Suppressor macrophage treated with lipopolysaccharide for 4 hours (primary cell): ENCODE data around the gene SNPH.
A peak's percentile ranks its signal among the peaks of the same experiment; 100 is the strongest.

Experiments used
- DNase-seq: peaks from one replicate; pipeline ENCODE4 v3.0.0-alpha.2; 2020

Gene SNPH

GRCh38 chr20:1287787-1288569 lies 21.9 kb downstream of the SNPH start:
- no peak for DNase-seq

GRCh38 chr20:1291191-1291741 lies 25.2 kb downstream of the SNPH start:
- DNase-seq = no peak

GRCh38 chr20:1292620-1293019 lies 26.5 kb downstream of the SNPH start:
- no peak for DNase-seq

- DNase-seq = no peak
Observed at GRCh38 chr20:1293641-1294379, 27.7 kb downstream of the SNPH start.

- no peak for DNase-seq
Observed at GRCh38 chr20:1294497-1294896, 28.4 kb downstream of the SNPH start.

GRCh38 chr20:1295276-1295930 lies 29.3 kb downstream of the SNPH start:
- DNase-seq = no peak

- no peak for DNase-seq
Observed at GRCh38 chr20:1296117-1296610, 30.1 kb downstream of the SNPH start.

- no peak for DNase-seq
Observed at GRCh38 chr20:1296922-1297321, 30.8 kb downstream of the SNPH start.

- DNase-seq = no peak
Observed at GRCh38 chr20:1297486-1297885, 31.4 kb downstream of the SNPH start.

GRCh38 chr20:1298166-1298565 lies 32.1 kb downstream of the SNPH start:
- DNase-seq = no peak

GRCh38 chr20:1298888-1299511 lies 32.9 kb downstream of the SNPH start:
- DNase-seq = no peak

GRCh38 chr20:1299522-1299921 lies 33.4 kb downstream of the SNPH start:
- DNase-seq = no peak

GRCh38 chr20:1300083-1300840 lies 34.2 kb downstream of the SNPH start:
- DNase-seq = no peak

GRCh38 chr20:1301031-1301529 lies 35.0 kb downstream of the SNPH start:
- DNase-seq = peak; percentile 12

GRCh38 chr20:1302685-1303541 lies 36.8 kb downstream of the SNPH start:
- DNase-seq = peak; percentile 13

GRCh38 chr20:1304710-1305515 lies 38.8 kb downstream of the SNPH start:
- no peak for DNase-seq

- DNase-seq = no peak
Observed at GRCh38 chr20:1305712-1306111, 39.6 kb downstream of the SNPH start.

- DNase-seq = no peak
Observed at GRCh38 chr20:1306316-1307135, 40.4 kb downstream of the SNPH start.

- no peak for DNase-seq
Observed at GRCh38 chr20:1307171-1307570, 41.1 kb downstream of the SNPH start.
